ENCODE data around the gene RPS6KA2. TPM values are rescaled to one million over a fixed set of nuclear protein-coding genes. Genes with fewer than 3 reads are reported as not detected.

Gene RPS6KA2
- total RNA-seq, 4 donors from 2014 or later, result 22.7 to 55.9 (median 40.6) TPM

DNA sequence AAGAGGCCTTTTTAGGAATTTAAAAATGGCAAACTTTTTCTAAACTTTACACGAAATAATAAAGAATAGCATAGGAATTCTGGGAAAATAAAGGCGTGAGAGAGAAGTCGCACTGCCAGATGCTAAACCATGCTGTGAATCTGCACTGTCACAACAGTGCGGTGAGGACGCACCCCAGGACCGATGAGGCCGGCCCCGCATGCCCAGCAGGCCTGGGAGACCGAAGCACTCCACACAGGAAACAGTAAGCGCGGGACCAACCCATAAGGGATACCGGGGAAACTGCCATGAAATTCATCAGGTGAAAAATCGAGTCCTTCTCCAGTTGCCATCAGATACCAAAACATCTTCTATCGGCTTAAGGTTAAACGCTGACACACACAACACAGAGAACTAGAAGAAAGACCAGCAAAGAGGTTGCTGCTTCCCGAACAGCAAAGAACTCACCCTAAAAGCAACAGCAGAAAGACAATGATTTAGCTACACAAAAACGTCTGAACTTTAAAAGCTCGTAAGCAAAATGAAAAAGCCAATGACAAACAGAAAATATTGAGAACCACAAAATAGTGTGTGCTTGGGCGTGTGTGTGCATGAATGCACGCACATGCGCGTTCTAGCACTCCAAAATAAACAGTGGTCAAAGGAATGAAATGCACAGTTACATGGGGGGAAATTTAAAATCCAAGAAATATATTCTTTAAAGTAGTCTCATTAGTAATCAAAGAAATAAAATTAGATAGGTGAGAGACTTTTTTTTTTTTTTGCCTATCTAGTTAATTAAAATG, 55.9 kb downstream of the RPS6KA2 start:
- intact Hi-C loops (cut with DNase I; ENCODE audit: low total_unique reads), result no loop called here
- no peak overlapping the region for H3K4me3 ChIP-seq (ENCODE audit: low read depth, poor library complexity, severe bottlenecking)
- peak in 1 of 2 donors; percentile 18 for DNase-seq (ENCODE audit: low spot score in 2 of 2)
- TF ChIP-seq, protein P1, sequence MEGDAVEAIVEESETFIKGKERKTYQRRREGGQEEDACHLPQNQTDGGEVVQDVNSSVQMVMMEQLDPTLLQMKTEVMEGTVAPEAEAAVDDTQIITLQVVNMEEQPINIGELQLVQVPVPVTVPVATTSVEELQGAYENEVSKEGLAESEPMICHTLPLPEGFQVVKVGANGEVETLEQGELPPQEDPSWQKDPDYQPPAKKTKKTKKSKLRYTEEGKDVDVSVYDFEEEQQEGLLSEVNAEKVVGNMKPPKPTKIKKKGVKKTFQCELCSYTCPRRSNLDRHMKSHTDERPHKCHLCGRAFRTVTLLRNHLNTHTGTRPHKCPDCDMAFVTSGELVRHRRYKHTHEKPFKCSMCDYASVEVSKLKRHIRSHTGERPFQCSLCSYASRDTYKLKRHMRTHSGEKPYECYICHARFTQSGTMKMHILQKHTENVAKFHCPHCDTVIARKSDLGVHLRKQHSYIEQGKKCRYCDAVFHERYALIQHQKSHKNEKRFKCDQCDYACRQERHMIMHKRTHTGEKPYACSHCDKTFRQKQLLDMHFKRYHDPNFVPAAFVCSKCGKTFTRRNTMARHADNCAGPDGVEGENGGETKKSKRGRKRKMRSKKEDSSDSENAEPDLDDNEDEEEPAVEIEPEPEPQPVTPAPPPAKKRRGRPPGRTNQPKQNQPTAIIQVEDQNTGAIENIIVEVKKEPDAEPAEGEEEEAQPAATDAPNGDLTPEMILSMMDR (IDR thresholded peaks at IDR 0.05), result no peak
- TF ChIP-seq POLR2A (IDR thresholded peaks at IDR 0.05), result no peak
- 88 to 89% methylated on average over 22 of the region's 22 CpGs for WGBS, 2 donors

DNA sequence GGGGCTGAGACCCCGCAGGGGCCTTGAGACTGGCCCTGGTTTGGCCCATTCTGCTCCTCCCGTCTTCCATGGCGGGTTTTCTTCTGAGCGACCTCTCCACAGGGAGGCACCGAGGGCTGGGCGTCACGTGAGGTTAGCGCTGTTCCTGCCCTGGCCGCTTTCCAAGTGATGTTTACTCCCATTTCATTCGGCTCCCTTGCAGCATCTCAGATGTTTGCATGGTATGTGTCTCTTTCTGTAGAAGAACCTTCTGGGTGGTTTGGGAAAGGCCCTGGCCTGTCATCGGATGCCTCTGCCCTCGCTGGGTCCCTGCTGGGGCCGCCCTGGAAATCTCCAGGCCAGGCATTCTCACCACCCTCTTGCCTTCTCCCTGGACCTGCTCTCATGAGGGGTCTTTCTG, 57.8 kb downstream of the RPS6KA2 start:
- intact Hi-C loops (cut with DNase I; ENCODE audit: low total_unique reads), result no loop called here
- 87 to 96% methylated on average over 13 of the region's 13 CpGs for WGBS, 2 donors

DNA sequence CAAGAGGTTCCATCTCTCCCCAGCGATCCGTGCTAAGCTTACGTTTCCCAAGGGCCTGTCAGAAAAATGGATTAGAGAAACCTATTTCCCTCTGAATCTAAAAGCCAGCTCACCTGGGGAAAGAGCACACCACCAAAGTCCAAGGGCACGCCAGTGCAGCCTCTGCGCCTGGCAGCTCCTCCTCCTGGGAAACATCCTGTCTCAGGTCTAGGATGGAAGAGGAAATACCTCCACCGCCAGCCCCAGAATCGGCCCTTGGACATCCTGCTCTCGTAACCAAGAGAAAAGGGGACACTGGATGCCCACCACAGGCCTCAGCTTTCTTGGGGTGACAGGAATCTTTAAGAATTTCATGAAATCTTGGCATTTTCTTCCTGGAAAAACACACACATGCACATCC, 59.2 kb downstream of the RPS6KA2 start:
- peak in 1 of 2 donors; percentile 59 for DNase-seq (ENCODE audit: low spot score in 2 of 2)
- H3K4me3 ChIP-seq (ENCODE audit: low read depth, poor library complexity, severe bottlenecking), result no peak overlapping the region
- intact Hi-C loops (cut with DNase I; ENCODE audit: low total_unique reads), result no loop called here
- TF ChIP-seq, protein P1 (IDR thresholded peaks at IDR 0.05), result no peak
- TF ChIP-seq POLR2A (IDR thresholded peaks at IDR 0.05), result no peak
- WGBS, 2 donors, result 92 to 93% methylated on average over 8 of the region's 8 CpGs

More for the DNA sequence above, 57.8 kb downstream of the RPS6KA2 start:
- TF ChIP-seq, protein P1 (IDR thresholded peaks at IDR 0.05), result no peak
- no peak for TF ChIP-seq POLR2A (IDR thresholded peaks at IDR 0.05)
- H3K4me3 ChIP-seq (ENCODE audit: low read depth, poor library complexity, severe bottlenecking), result no peak overlapping the region
- peak in 1 of 2 donors; percentile 75 for DNase-seq (ENCODE audit: low spot score in 2 of 2)

DNA sequence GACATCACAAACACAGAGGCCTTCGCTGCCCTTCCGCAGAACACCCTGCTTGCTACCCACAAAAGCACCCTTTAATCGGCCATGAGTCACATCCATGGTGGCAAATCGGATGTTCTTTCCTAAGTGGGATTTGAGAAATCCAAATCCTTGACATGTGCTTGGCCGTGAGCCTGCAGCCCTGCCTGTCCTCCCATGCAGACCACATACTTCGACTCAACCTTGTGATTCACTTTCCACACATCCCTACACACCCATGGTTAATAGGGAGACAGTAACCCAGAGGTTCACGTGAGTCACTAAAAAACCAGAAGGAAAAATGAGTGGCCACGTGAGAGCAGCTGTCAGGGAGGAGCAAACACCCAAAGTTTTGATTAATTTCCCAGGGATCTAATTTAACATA, 59.9 kb downstream of the RPS6KA2 start:
- TF ChIP-seq, protein P1 (IDR thresholded peaks at IDR 0.05), result no peak
- TF ChIP-seq POLR2A (IDR thresholded peaks at IDR 0.05), result no peak
- WGBS, 2 donors, result 64 to 72% methylated on average over 8 of the region's 8 CpGs
- peak; percentile 68 to 91 for DNase-seq (ENCODE audit: low spot score in 2 of 2)
- intact Hi-C loops (cut with DNase I; ENCODE audit: low total_unique reads), result no loop called here
- H3K4me3 ChIP-seq (ENCODE audit: low read depth, poor library complexity, severe bottlenecking), result no peak overlapping the region

DNA sequence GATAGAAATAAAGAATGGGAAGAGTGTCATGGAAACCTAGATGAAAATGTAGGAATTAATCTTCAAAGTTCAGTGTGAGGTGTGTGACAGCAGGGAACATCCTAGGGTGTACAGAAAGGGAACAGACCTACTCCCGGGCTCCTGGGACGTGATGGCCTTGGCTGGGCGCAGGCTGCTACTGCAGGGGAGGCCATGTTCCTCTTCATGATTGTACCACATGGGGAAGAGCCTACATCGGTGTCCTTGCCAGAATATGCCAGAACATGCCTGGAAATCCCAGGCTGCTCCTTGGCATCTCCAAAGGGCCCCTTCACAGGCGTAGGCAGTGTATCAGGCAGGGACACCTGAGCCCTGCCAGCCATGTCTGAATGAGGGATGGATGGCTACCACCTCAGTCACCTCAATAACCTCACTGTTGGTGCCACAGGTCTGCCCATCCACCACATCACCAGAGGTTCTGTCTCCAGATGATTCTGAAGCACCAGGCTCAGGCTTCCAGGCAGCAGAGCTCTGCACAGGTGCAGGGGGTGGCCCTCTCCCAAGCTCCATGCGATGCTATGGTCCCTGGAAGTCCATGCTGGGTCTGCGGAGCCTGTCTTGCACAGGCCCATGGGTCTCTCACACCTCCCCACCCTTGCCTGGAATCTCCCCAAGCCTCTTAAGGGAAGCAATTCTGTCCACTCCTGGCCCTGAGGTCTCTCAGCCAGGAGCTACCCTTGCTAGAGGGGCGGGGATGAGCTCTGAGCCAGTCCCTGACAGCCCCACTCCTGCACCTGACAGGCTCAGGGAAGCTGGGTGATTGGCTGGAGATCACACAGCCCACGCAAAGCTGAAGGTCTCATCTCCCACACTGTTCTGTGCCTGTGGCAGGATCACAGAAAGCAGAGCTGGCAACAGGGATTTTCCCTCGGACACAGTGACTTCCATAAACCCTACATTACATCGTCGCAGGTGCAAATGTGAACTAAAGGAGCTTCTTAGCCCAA, 60.7 kb downstream of the RPS6KA2 start:
- WGBS, 2 donors, result 91% methylated on average over 9 to 10 of the region's 12 CpGs
- intact Hi-C loops (cut with DNase I; ENCODE audit: low total_unique reads), result no loop called here
- no peak for TF ChIP-seq POLR2A (IDR thresholded peaks at IDR 0.05)
- TF ChIP-seq, protein P1 (IDR thresholded peaks at IDR 0.05), result no peak
- no peak overlapping the region for H3K4me3 ChIP-seq (ENCODE audit: low read depth, poor library complexity, severe bottlenecking)
- peak in 1 of 2 donors; percentile 67 for DNase-seq (ENCODE audit: low spot score in 2 of 2)
